Neuronal stem cell (in vitro differentiated cells): Measurements from ENCODE around the gene AQP10.
A peak's percentile ranks its signal among the peaks of the same experiment; 100 is the strongest.

Experiments used
- DNase-seq: peaks from one replicate; pipeline ENCODE4 v3.0.0-alpha.2; 2013; ENCODE audit warnings: low spot score
- H2AFZ ChIP-seq: one replicate; pipeline ENCODE4 v1.6.1; 2013; ENCODE audit warnings: mild to moderate bottlenecking, low read length, inconsistent platforms
- H2AK5ac ChIP-seq: 2 replicates; pipeline ENCODE4 v1.6.1; 2013; ENCODE audit warnings: low read depth, mild to moderate bottlenecking, inconsistent platforms, low read length, moderate library complexity, mixed read lengths
- H2BK120ac ChIP-seq: 2 replicates; pipeline ENCODE4 v1.6.1; 2013; ENCODE audit warnings: low read depth, mild to moderate bottlenecking, inconsistent platforms, low read length, moderate library complexity, mixed read lengths
- H2BK12ac ChIP-seq: one replicate; pipeline ENCODE4 v1.6.1; 2013; ENCODE audit warnings: low read length, inconsistent platforms
- H2BK15ac ChIP-seq: 2 replicates; pipeline ENCODE4 v1.6.1; 2013; ENCODE audit warnings: mild to moderate bottlenecking, low read length, inconsistent platforms, mixed read lengths
- H2BK5ac ChIP-seq: one replicate; pipeline ENCODE4 v1.6.1; 2013; ENCODE audit warnings: inconsistent platforms, mild to moderate bottlenecking, low read length, moderate library complexity
- H3K14ac ChIP-seq: one replicate; pipeline ENCODE4 v1.6.1; 2013; ENCODE audit warnings: low read length, inconsistent platforms
- H3K18ac ChIP-seq: 2 replicates; pipeline ENCODE4 v1.6.1; 2013; ENCODE audit warnings: low read length, inconsistent platforms
- H3K23ac ChIP-seq: 2 replicates; pipeline ENCODE4 v1.6.1; 2013; ENCODE audit warnings: low read depth, mild to moderate bottlenecking, mixed read lengths, low read length, inconsistent platforms; ENCODE audit not compliant: poor library complexity
- H3K27ac ChIP-seq: replicated peaks from 3 replicates; pipeline ENCODE4 v1.5.1; 2013; ENCODE audit warnings: low read length, inconsistent platforms
- H3K27me3 ChIP-seq, 3 experiments: 2 replicates each; pipeline ENCODE4 v1.6.1; 2013; ENCODE audit warnings: low read length in 3 of 3, mild to moderate bottlenecking in 2 of 3, inconsistent platforms in 1 of 3, low read depth in 1 of 3, mixed read lengths in 1 of 3, moderate library complexity in 1 of 3; ENCODE audit not compliant: control insufficient read depth in 3 of 3, insufficient read depth in 3 of 3
- H3K36me3 ChIP-seq, 2 donors: replicated peaks in 1 of 2; 2 replicates each; pipeline ENCODE4 v1.6.1; 2013; ENCODE audit warnings: low read length in 2 of 2; ENCODE audit not compliant: control insufficient read depth in 2 of 2, insufficient read depth in 2 of 2
- H3K4ac ChIP-seq: 2 replicates; pipeline ENCODE4 v1.6.1; 2013; ENCODE audit warnings: inconsistent platforms, mild to moderate bottlenecking, low read length, moderate library complexity
- H3K4me1 ChIP-seq, 2 donors: 1 replicate in 1 of 2; 2 replicates in 1 of 2; pipeline ENCODE4 v1.6.1; 2013; ENCODE audit warnings: low read length in 2 of 2, low read depth in 1 of 2; ENCODE audit not compliant: control insufficient read depth in 2 of 2, insufficient read depth in 1 of 2
- H3K4me2 ChIP-seq: one replicate; pipeline ENCODE4 v1.6.1; 2013; ENCODE audit warnings: mild to moderate bottlenecking, low read length, inconsistent platforms; ENCODE audit not compliant: insufficient read depth, poor library complexity, severe bottlenecking
- H3K4me3 ChIP-seq, 2 donors: 2 replicates each; pipeline ENCODE4 v1.5.1; 2013; ENCODE audit warnings: low read length in 2 of 2, mild to moderate bottlenecking in 2 of 2, inconsistent platforms in 1 of 2, moderate library complexity in 1 of 2
- H3K79me1 ChIP-seq: one replicate; pipeline ENCODE4 v1.6.1; 2013; ENCODE audit warnings: low read depth, mild to moderate bottlenecking, inconsistent platforms, low read length, moderate library complexity
- H3K9ac ChIP-seq: one replicate; pipeline ENCODE4 v1.6.1; 2013; ENCODE audit warnings: mild to moderate bottlenecking, low read depth, low read length, inconsistent platforms; ENCODE audit not compliant: poor library complexity
- H3K9me3 ChIP-seq, 2 donors: replicated peaks in 1 of 2; 2 replicates each; pipeline versions ENCODE3 to v1.6.1; 2013; ENCODE audit warnings: low read length in 2 of 2, mild to moderate bottlenecking in 2 of 2, inconsistent platforms in 1 of 2, low read depth in 1 of 2, mixed read lengths in 1 of 2, moderate library complexity in 1 of 2; ENCODE audit not compliant: control insufficient read depth in 2 of 2, insufficient read depth in 1 of 2
- H4K8ac ChIP-seq: one replicate; pipeline ENCODE4 v1.6.1; 2013; ENCODE audit warnings: low read depth, mild to moderate bottlenecking, inconsistent platforms, low read length, moderate library complexity
- H4K91ac ChIP-seq: one replicate; pipeline ENCODE4 v1.6.1; 2013; ENCODE audit warnings: low read length, low read depth, mild to moderate bottlenecking, inconsistent platforms; ENCODE audit not compliant: poor library complexity
- WGBS, 2 donors: extraction: QIAGEN DNeasy Blood & Tissue Kit; methylation state at CpG; one replicate each; pipeline ENCODE4 v1.1.7; 2013; ENCODE audit warnings: missing lambda C conversion rate in 2 of 2, mixed read lengths in 1 of 2; ENCODE audit not compliant: insufficient read length in 2 of 2, insufficient replicate concordance in 1 of 2; ENCODE audit errors: extremely low coverage in 2 of 2; 5-methylcytosine and 5-hydroxymethylcytosine counted together

The AQP10 gene

DNA sequence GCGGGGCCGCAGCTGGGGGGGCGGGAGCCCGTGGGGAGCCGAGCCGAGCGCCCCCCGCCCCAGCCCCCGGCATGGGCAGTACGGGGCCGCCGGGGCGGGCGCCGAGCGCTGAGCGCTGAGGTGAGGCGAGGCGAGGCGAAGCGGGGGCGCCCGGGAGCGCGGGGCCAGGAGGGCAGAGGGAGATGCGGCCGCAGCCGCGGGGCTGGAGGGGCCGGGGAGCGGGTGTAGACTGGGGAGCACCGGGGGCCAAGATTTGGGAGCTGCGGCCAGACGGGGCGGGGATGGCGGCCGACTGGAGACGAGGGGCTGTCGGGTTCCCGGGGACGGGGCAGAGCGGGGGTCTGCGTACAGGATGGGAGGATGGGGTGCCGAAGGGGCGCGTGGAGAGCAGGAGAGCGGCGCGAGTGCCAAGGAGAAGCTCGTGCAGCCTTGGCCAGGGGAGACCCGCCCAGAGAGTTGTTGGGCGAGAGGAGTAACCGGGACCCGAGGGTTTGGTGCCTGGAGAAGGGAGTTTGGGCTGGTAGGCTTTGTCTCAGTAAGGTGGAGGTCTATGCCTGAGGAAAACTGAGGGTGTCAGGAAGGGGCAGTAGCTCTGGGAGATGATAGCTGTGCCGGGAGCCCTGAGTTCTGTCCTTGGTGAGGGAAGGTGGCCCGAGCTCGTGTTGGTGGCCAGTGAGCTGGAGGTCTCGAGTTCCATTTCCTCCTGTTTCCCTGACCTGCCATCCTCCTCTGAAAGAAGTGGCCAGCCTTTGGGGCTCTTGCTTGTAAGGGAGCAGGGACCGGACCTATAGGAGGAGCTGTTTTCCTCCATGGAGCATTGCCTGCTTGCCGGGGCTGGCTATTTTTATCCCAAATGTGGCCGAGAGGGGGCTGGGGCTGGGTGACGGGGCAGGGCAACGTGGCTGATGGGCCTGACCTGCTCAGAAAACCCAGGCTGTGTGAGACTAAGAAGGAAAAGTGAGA is 5.0 kb downstream of the AQP10 start:
- Histone ChIP-seq H3K27me3 (peaks cover 0 to 19% (median 0%) of the 10 kb centered on the region in 3 experiments), H4K91ac (no peak overlapping the region), H3K9ac (peak overlapping the region; percentile 94), H3K36me3 (peaks cover 4 to 23% of the 10 kb centered on the region in 2 donors), H3K4ac (no peak overlapping the region), H4K8ac (no peak overlapping the region), H3K4me1 (peaks cover 7 to 26% of the 10 kb centered on the region in 2 donors), H3K4me2 (peak overlapping the region; percentile 79), H2BK12ac (no peak overlapping the region), H2AK5ac (peak overlapping the region; percentile 77), H3K27ac (peak overlapping the region; percentile 54), H3K79me1 (peaks cover 8% of the 10 kb centered on the region), H3K14ac (peak overlapping the region; percentile 77), H2AFZ (peak overlapping the region; percentile 99), H3K9me3 (no peaks in the 10 kb centered on the region), H2BK120ac (no peak overlapping the region), H3K4me3 (peak overlapping the region; percentile 68 to 93), H2BK5ac (peak overlapping the region; percentile 47), H3K18ac (peak overlapping the region; percentile 0), H2BK15ac (no peak overlapping the region), H3K23ac (peak overlapping the region; percentile 1)
- DNase-seq = peak; percentile 73
- no CpG with 5 or more reads among the region's 63 CpGs for WGBS, 2 donors

DNA sequence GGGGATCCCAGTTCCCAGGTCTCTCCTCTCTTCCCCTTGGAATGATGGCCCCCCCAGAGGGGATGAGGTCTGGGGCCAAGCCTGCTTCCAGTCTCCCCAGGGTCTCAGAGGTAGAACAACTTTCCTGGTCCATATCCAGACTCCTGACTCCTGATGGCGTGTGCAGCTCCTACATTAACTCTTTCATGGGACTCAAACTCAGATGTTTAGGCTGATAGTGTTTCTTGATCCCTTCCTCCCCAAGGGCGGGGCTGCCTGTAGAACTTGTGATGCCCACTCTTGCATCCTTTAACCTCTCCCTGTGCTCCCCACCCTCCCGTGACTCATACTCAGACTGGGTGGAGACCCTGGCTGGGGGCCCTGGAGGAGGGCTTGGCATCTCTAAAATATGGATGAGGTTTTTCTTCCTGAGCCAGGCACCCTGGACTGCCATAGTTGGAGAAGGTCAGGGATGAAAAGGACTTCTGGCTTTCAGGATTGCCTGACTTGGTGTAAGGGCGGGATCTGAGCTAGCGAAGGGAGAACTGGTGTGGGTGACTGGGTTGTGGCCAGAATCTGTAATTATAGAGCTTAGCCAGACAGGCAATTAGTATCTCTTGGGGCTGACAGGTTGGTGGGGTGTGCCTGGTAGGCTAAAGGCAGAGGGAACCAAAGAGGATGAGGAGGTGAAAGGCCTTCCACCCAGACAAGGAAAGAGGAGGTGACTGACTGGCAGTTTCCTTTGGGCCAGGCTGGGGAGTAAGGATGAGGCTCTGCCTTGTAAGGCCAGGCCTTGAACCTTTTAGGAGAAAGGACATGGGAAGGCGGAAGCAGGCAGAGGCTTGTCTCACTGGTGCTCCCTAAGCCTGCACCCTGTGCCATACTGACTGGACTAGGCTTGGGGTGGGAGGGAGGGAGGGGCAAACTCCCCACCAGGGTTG is 5.9 kb downstream of the AQP10 start:
- Histone ChIP-seq H3K79me1 (peaks cover 8% of the 10 kb centered on the region), H4K8ac (no peak overlapping the region), H3K4me2 (peak overlapping the region; percentile 79), H3K18ac (no peak overlapping the region), H2AK5ac (peak overlapping the region; percentile 57), H3K4ac (no peak overlapping the region), H3K36me3 (peaks cover 13 to 32% of the 10 kb centered on the region in 2 donors), H3K4me1 (peaks cover 7 to 26% of the 10 kb centered on the region in 2 donors), H3K4me3 (peak overlapping the region; percentile 68 to 93), H3K9me3 (no peaks in the 10 kb centered on the region), H4K91ac (no peak overlapping the region), H2BK12ac (no peak overlapping the region), H3K27me3 (peaks cover 0 to 18% (median 0%) of the 10 kb centered on the region in 3 experiments), H3K14ac (no peak overlapping the region), H2BK120ac (no peak overlapping the region), H3K23ac (no peak overlapping the region), H3K27ac (peak overlapping the region; percentile 54), H2BK5ac (no peak overlapping the region), H2AFZ (peak overlapping the region; percentile 99), H3K9ac (peak overlapping the region; percentile 26), H2BK15ac (peak overlapping the region; percentile 51)
- WGBS, 2 donors = no CpG with 5 or more reads among the region's 6 CpGs
- DNase-seq = no peak

DNA sequence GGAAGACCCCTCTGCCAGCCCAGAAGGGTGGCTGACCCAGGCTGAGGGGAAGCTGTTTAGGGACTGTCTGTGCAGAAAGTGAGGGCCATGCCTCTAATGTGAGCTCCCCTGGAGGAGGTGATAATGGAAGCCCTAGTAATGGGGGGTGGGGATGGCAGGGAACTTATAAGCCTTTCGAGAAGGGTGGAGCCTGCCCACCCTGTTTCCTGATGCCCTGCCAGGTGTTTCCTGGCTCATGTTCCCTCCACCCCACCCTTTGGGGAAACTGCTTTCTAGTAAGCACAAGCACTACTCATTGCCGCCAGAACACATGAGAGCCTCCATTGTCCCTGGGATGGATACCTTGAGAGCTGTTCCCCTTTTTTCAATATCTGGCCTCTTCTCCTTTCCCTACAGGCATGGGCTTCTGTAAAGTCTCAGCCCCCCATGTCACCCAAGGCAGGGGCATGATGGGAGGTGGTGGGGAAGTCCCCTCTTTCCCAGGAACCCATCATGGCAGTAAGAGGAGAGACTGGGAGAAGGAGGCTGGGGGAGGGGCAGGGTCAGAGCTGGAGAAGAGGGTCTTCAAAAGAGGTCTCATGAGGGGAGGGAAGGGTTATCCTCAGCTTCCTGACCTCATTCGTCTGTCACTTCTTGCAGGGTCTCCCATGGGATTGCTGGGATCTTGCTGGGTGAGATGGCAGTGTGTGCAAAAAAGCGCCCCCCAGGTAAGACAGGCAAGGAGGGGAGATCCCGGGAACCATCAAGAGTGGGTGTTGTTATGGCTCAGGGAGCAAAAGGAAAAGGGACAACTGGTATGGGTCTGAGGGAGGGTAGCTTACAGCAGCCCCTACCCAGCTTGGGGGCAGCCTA is 6.8 kb downstream of the AQP10 start:
- no peak for DNase-seq
- peak overlapping the region; percentile 11 for H2AK5ac ChIP-seq
- WGBS, 2 donors = no CpG with 5 or more reads among the region's 5 CpGs
- H2BK120ac ChIP-seq = peak overlapping the region; percentile 53
- peaks cover 7 to 26% of the 10 kb centered on the region in 2 donors for H3K4me1 ChIP-seq
- H3K4ac ChIP-seq = no peak overlapping the region
- peaks cover 8% of the 10 kb centered on the region for H3K79me1 ChIP-seq
- H3K4me3 ChIP-seq = peak overlapping the region in 1 of 2 donors; percentile 75
- peaks cover 0 to 10% (median 0%) of the 10 kb centered on the region in 3 experiments for H3K27me3 ChIP-seq
- H3K14ac ChIP-seq = no peak overlapping the region
- H3K9ac ChIP-seq = peak overlapping the region; percentile 38
- H3K23ac ChIP-seq = no peak overlapping the region
- no peaks in the 10 kb centered on the region for H3K9me3 ChIP-seq
- no peak overlapping the region for H4K8ac ChIP-seq
- peak overlapping the region; percentile 78 for H3K4me2 ChIP-seq
- H4K91ac ChIP-seq = no peak overlapping the region
- peaks cover 16 to 41% of the 10 kb centered on the region in 2 donors for H3K36me3 ChIP-seq
- H3K27ac ChIP-seq = no peak overlapping the region
- H2AFZ ChIP-seq = no peak overlapping the region
- H2BK15ac ChIP-seq = no peak overlapping the region
- H2BK5ac ChIP-seq = no peak overlapping the region
- H3K18ac ChIP-seq = peak overlapping the region; percentile 60
- H2BK12ac ChIP-seq = no peak overlapping the region
